Activated CD8-positive, alpha-beta T cell treated with anti-CD3 and anti-CD28 coated beads for 36 hours (primary cell): ENCODE measurements around the gene S100A8. TPM values are rescaled to one million over a fixed set of nuclear protein-coding genes. Genes with fewer than 3 reads are reported as not detected.

Experiments used
- ATAC-seq: fragments of 200-7000 bp; cut with Tn5 transposase; one replicate; pipeline ENCODE4 v1.10.0; 2021; ENCODE audit warnings: mild to moderate bottlenecking, moderate library complexity
- CTCF ChIA-PET: fragments of 350-600 bp; sonication (Branson Sonifier 250); formaldehyde crosslinking; loops from one replicate; lab custom pipeline; 2021; ENCODE audit warnings: antibody characterized with exemption; lab: Charles Lee
- POLR2A ChIA-PET: fragments of 350-600 bp; sonication (Branson Sonifier 250); formaldehyde crosslinking; loops from one replicate; lab custom pipeline; 2021; ENCODE audit warnings: antibody characterized with exemption; lab: Charles Lee
- DNase-seq: peaks from one replicate; pipeline ENCODE4 v3.0.0-alpha.2; 2020
- H3K27ac Mint-ChIP-seq: one replicate; pipeline ENCODE4 v1.8.0; 2021; ENCODE audit warnings: mild to moderate bottlenecking, mixed read lengths
- H3K27me3 Mint-ChIP-seq: one replicate; pipeline ENCODE4 v1.8.0; 2021; ENCODE audit warnings: mixed read lengths
- H3K36me3 Mint-ChIP-seq: one replicate; pipeline ENCODE4 v1.8.0; 2021; ENCODE audit warnings: low read depth, mixed read lengths
- H3K4me1 Mint-ChIP-seq: one replicate; pipeline ENCODE4 v1.8.0; 2021; ENCODE audit warnings: low read depth, mixed read lengths
- H3K4me3 Mint-ChIP-seq: one replicate; pipeline ENCODE4 v1.8.0; 2021; ENCODE audit warnings: mild to moderate bottlenecking, moderate library complexity, mixed read lengths
- H3K9me3 Mint-ChIP-seq: one replicate; pipeline ENCODE4 v1.8.0; 2021; ENCODE audit warnings: mixed read lengths
- intact Hi-C: fragments of 100-400 bp; cut with micrococcal nuclease; formaldehyde crosslinking; loops from one replicate; pipeline ENCODE4 v1.10.0; 2022
- total RNA-seq, 2 experiments: library from RNA; stranded (reverse); gene quantifications; one replicate each; pipeline ENCODE4 v1.2.3, GENCODE V29; 2021
- TF ChIP-seq, protein P1 (sequence below): fragments of 200-600 bp; IDR thresholded peaks from one replicate; pipeline ENCODE4 v1.8.0; 2022; ENCODE audit warnings: antibody characterized with exemption, mild to moderate bottlenecking

S100A8 gene
- total RNA-seq, 2 experiments from 2014 or later: not detected

- H3K27ac Mint-ChIP-seq: no peak overlapping the region
- DNase-seq: no peak
- ATAC-seq: no peak
- ChIA-PET CTCF (interaction anchor here (1.1 to 2.4 kb wide), 4 partner anchors 13 to 137 kb away, joined by 3 to 21 read pairs (median 4); no protein-coding TSS in a partner anchor), POLR2A (no interaction called here)
- no peaks in the 10 kb centered on the region for H3K27me3 Mint-ChIP-seq
- no peak overlapping the region for H3K4me3 Mint-ChIP-seq
- peaks cover 5% of the 10 kb centered on the region for H3K4me1 Mint-ChIP-seq
- TF ChIP-seq, protein P1, sequence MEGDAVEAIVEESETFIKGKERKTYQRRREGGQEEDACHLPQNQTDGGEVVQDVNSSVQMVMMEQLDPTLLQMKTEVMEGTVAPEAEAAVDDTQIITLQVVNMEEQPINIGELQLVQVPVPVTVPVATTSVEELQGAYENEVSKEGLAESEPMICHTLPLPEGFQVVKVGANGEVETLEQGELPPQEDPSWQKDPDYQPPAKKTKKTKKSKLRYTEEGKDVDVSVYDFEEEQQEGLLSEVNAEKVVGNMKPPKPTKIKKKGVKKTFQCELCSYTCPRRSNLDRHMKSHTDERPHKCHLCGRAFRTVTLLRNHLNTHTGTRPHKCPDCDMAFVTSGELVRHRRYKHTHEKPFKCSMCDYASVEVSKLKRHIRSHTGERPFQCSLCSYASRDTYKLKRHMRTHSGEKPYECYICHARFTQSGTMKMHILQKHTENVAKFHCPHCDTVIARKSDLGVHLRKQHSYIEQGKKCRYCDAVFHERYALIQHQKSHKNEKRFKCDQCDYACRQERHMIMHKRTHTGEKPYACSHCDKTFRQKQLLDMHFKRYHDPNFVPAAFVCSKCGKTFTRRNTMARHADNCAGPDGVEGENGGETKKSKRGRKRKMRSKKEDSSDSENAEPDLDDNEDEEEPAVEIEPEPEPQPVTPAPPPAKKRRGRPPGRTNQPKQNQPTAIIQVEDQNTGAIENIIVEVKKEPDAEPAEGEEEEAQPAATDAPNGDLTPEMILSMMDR: no peak
- no peaks in the 10 kb centered on the region for H3K9me3 Mint-ChIP-seq
- no peaks in the 10 kb centered on the region for H3K36me3 Mint-ChIP-seq
- intact Hi-C loops: no loop called here
Measured at GRCh38 chr1:153357076-153357852, 33.6 kb downstream of the S100A8 start.

DNA sequence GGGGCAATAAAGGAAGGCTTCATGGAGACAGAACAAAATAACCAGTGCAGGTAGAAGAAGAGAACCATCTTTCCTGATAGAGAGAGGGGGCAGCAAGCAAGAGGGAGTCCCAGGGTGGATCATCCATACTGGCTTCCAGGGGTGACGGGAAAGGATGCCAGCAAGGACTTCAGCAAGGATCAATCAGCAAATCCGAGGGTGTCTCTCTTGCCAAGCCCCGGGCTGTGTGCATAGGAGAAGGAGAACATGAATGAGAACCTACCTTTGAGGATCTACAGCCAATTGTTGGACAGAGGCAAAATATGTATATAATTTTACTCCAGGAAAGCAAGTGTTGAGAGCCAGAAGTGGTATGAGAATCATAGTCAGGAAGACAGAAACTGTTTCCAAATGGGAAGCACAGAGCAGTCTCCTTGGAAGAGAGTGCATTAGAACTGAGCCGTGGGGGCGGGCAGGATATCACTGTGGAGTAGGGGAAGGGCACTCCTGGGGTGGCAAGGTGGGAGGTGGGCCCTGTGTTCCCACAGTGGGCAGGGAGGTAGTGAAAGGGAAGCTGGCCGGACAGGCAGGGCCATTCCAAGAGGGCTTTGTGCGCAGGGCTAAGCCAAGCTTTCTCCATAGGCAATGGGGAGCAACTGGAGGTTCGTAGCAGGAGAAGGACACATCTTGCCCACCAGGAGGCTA is 34.3 kb downstream of the S100A8 start:
- no peak overlapping the region for H3K4me3 Mint-ChIP-seq
- no peak for ATAC-seq
- no peak for DNase-seq
- H3K27ac Mint-ChIP-seq: no peak overlapping the region
- TF ChIP-seq, protein P1: no peak
- H3K9me3 Mint-ChIP-seq: no peaks in the 10 kb centered on the region
- ChIA-PET CTCF (interaction anchor here (1.0 to 5.7 kb wide), 6 partner anchors 13 to 140 kb away, joined by 3 to 123 read pairs (median 14); partner anchors contain the start of gene S100A8), POLR2A (no interaction called here)
- peaks cover 5% of the 10 kb centered on the region for H3K4me1 Mint-ChIP-seq
- intact Hi-C loops: no loop called here
- no peaks in the 10 kb centered on the region for H3K36me3 Mint-ChIP-seq
- no peaks in the 10 kb centered on the region for H3K27me3 Mint-ChIP-seq

DNA sequence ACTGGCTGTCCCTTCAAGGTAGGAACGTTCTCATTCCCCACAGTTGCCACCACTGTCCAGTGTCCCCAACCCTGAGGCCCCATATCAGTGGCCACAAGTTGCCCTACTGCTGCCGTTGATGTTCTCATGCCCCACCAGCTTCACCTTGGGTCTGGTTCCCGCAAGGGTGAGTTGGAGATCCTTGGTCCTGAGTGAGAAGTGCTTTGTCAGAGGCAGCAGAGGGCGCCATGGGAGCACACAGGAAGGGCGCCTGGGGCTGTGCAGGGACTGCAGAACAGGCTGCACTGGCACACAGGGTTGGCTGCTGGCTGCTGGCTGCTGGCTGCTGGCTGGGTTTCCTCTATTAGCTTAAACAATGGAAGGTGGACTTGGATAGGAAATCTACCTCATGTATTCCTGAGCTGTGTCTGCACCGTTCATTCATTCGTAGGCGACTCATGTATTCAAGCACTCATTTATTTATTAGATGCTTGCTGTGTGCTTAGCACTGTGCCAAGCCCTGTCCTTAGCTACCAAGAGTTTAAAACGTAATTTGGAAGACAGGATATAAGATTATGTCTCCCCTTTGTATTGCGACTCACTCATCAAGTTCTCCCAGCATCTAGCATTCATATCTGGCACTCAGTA is 35.3 kb downstream of the S100A8 start:
- peak; percentile 82 for ATAC-seq
- peaks cover 5% of the 10 kb centered on the region for H3K4me1 Mint-ChIP-seq
- CTCF ChIA-PET: interaction anchor here (0.6 to 5.7 kb wide), 11 partner anchors 9 to 146 kb away, joined by 3 to 123 read pairs (median 3); partner anchors contain the start of gene S100A8

DNA sequence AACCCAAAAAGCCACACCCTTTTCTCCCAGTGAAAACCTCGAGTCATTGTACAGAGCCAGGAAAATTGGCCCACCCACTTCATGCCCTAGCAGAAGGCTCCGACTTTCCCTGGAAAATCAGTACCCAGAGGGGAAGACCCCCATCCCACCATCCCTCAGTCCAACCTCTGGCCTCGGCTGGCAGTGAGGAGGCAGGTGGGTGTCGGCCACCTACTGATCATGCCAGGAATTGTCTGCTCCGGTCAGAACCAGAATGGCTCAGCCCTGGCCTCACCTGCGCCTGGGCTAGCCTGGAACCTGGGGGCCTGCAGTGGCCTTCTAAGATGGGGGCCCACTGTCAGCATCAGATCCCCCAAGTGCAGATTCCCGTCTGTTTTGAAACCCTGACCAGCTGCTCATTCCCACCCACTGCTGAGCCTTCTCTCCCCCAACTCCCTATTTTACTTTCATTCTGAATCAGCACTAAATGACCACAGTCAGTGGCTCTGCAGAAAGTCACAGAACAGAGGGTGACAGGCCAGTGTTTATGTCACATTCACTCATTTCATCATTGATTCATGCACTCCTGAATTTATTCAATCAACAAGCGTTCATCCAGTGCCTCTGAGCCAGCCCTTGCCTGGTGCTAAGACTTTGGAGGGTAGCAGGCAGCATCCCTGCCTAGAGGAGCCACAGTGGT is 36.2 kb downstream of the S100A8 start:
- POLR2A ChIA-PET: no interaction called here
- no peak for DNase-seq
- Mint-ChIP-seq H3K9me3 (no peaks in the 10 kb centered on the region), H3K27ac (no peak overlapping the region), H3K4me3 (no peak overlapping the region), H3K36me3 (no peaks in the 10 kb centered on the region), H3K27me3 (peaks cover 4% of the 10 kb centered on the region), H3K4me1 (peaks cover 5% of the 10 kb centered on the region)
- CTCF ChIA-PET: interaction anchor here (0.6 to 5.7 kb wide), 12 partner anchors 10 to 156 kb away, joined by 3 to 123 read pairs (median 4); no protein-coding TSS in a partner anchor
- TF ChIP-seq, protein P1: no peak
- intact Hi-C loops: loop anchor here (5.0 kb wide), 2 partner anchors 48 to 138 kb away; no protein-coding TSS in a partner anchor
- no peak for ATAC-seq

More for the DNA sequence above, 35.3 kb downstream of the S100A8 start:
- no peak overlapping the region for H3K4me3 Mint-ChIP-seq
- TF ChIP-seq, protein P1: peak; percentile 50
- H3K27me3 Mint-ChIP-seq: peaks cover 4% of the 10 kb centered on the region
- no peak overlapping the region for H3K27ac Mint-ChIP-seq
- no peaks in the 10 kb centered on the region for H3K9me3 Mint-ChIP-seq
- POLR2A ChIA-PET: no interaction called here
- DNase-seq: peak; percentile 63
- no peaks in the 10 kb centered on the region for H3K36me3 Mint-ChIP-seq
- intact Hi-C loops: no loop called here
